ENCODE data around the gene RBPMS2.

RBPMS2 gene

GRCh38 chr15:64738226-64739095 is 36.9 kb downstream of the RBPMS2 start:
- H3K9ac ChIP-seq (ENCODE audit: low read length in 5 of 5) = no peak overlapping the region
- no peaks in the 10 kb centered on the region for H3K9me3 ChIP-seq (ENCODE audit: control insufficient read depth in 5 of 5, low read length in 5 of 5)
- no peaks in the 10 kb centered on the region for H3K27me3 ChIP-seq (ENCODE audit: control insufficient read depth in 5 of 5, insufficient read depth in 4 of 5, low read length in 5 of 5)
- peaks cover 0 to 25% (median 14%) of the 10 kb centered on the region in 5 donors for H3K4me1 ChIP-seq (ENCODE audit: control insufficient read depth in 5 of 5, insufficient read depth in 5 of 5, low read length in 5 of 5)
- H3K27ac ChIP-seq (ENCODE audit: low read depth, low read length) = no peak overlapping the region
- peaks cover 0 to 8% (median 2%) of the 10 kb centered on the region in 5 donors for H3K36me3 ChIP-seq (ENCODE audit: control insufficient read depth in 5 of 5, insufficient read depth in 5 of 5, low read length in 5 of 5)
- H3K4me3 ChIP-seq (ENCODE audit: low read depth in 1 of 5, low read length in 5 of 5) = no peak overlapping the region

DNA sequence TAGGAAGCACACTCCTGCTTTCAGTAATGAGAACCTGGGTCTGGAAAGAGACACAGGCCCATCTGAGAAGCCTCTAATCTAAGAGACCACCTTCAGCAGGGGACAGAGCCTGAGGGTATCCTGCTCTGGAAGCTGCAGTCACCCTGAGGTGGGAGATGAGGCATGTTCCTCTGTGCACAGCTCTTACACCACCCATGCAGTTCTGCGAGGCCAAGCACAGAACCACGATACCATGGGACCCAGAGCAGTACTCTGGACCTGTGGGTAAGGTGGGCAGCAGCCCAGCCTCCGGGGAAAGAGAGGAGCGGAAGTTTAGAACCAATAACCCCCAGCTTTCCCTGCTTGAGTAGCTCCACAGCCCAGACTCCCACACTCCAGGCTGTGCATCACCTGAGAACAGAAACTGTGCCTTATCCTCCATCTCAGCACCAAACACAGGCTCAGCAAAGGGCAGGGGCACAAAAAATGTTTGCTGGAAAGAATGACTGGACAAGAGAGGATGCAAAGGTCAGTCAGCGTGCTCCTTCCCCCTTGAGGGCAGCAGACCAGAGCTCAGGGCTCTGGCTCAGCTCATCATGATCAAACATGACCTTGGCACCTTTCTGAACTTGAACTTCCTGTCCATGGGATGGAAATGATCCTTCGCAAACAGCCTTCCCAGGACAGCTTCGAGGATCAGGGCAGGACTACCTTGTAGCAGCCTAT is 43.1 kb downstream of the RBPMS2 start:
- Histone ChIP-seq H3K9ac (ENCODE audit: low read length in 5 of 5) (no peak overlapping the region), H3K36me3 (ENCODE audit: control insufficient read depth in 5 of 5, insufficient read depth in 5 of 5, low read length in 5 of 5) (no peaks in the 10 kb centered on the region), H3K4me3 (ENCODE audit: low read depth in 1 of 5, low read length in 5 of 5) (no peak overlapping the region), H3K9me3 (ENCODE audit: control insufficient read depth in 5 of 5, low read length in 5 of 5) (no peaks in the 10 kb centered on the region), H3K4me1 (ENCODE audit: control insufficient read depth in 5 of 5, insufficient read depth in 5 of 5, low read length in 5 of 5) (peaks cover 0 to 6% (median 3%) of the 10 kb centered on the region in 5 donors), H3K27me3 (ENCODE audit: control insufficient read depth in 5 of 5, insufficient read depth in 4 of 5, low read length in 5 of 5) (no peaks in the 10 kb centered on the region), H3K27ac (ENCODE audit: low read depth, low read length) (no peak overlapping the region)

DNA sequence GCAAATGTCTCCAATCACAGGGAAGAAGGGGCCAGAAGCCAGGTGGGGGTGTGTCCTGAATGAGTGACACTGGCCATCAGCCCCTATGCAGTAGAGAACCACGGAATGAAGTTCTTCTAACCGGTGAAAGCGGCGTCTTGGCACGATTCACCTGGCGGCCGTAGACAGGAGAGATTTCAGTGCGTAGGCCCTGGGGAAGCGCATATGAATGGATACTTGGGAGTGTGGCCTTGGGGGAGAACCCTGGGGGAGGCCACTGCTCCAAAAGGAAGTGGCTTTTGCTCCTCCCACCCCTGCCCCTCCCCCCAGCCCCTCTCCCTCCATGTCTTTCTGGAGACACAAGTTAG is 43.6 kb downstream of the RBPMS2 start:
- no peaks in the 10 kb centered on the region for H3K27me3 ChIP-seq (ENCODE audit: control insufficient read depth in 5 of 5, insufficient read depth in 4 of 5, low read length in 5 of 5)
- peaks cover 0 to 6% (median 3%) of the 10 kb centered on the region in 5 donors for H3K4me1 ChIP-seq (ENCODE audit: control insufficient read depth in 5 of 5, insufficient read depth in 5 of 5, low read length in 5 of 5)
- H3K9ac ChIP-seq (ENCODE audit: low read length in 5 of 5) = no peak overlapping the region
- H3K27ac ChIP-seq (ENCODE audit: low read depth, low read length) = no peak overlapping the region
- no peak overlapping the region for H3K4me3 ChIP-seq (ENCODE audit: low read depth in 1 of 5, low read length in 5 of 5)
- H3K9me3 ChIP-seq (ENCODE audit: control insufficient read depth in 5 of 5, low read length in 5 of 5) = no peaks in the 10 kb centered on the region
- H3K36me3 ChIP-seq (ENCODE audit: control insufficient read depth in 5 of 5, insufficient read depth in 5 of 5, low read length in 5 of 5) = no peaks in the 10 kb centered on the region

DNA sequence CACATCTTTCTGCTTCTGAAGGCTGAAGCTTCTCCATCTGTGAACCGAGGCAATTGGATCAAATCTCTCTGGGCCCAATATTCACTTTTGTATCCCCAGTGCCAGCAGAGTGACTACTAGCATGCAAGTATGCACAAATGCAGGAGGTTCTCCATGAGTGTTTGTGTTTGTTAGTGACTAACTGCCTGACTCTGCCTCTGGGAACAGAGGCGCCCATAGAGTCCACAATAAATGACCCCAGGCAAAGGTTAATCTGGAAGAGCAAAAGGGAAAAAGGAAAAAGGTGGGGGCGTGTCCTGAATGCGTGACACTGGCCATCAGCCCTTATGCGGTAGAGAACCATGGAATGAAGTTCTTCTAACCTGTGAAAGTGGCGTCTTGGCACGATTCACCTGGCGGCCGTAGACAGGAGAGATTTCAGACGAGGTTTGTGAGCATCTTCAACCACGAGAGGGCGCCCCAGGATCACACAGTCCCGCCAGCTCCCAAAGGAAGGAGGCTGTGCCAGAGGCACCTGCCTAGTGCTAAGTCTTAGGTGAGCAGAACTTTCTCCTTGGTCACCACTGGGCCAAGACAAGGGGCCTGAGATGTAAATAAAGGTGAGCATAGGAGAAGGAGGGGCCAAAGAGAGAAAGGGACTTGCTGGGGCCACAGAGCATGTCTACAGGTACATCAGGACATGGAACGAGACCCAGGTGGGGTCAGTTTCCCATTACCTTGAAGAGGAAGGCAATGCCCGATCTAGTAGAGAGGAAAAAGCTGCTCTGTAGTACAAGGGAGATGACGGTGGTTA is 44.2 kb downstream of the RBPMS2 start:
- H3K9ac ChIP-seq (ENCODE audit: low read length in 5 of 5) = no peak overlapping the region
- no peaks in the 10 kb centered on the region for H3K27me3 ChIP-seq (ENCODE audit: control insufficient read depth in 5 of 5, insufficient read depth in 4 of 5, low read length in 5 of 5)
- no peak overlapping the region for H3K4me3 ChIP-seq (ENCODE audit: low read depth in 1 of 5, low read length in 5 of 5)
- no peaks in the 10 kb centered on the region for H3K36me3 ChIP-seq (ENCODE audit: control insufficient read depth in 5 of 5, insufficient read depth in 5 of 5, low read length in 5 of 5)
- H3K9me3 ChIP-seq (ENCODE audit: control insufficient read depth in 5 of 5, low read length in 5 of 5) = no peaks in the 10 kb centered on the region
- peaks cover 0 to 6% (median 3%) of the 10 kb centered on the region in 5 donors for H3K4me1 ChIP-seq (ENCODE audit: control insufficient read depth in 5 of 5, insufficient read depth in 5 of 5, low read length in 5 of 5)
- H3K27ac ChIP-seq (ENCODE audit: low read depth, low read length) = no peak overlapping the region

DNA sequence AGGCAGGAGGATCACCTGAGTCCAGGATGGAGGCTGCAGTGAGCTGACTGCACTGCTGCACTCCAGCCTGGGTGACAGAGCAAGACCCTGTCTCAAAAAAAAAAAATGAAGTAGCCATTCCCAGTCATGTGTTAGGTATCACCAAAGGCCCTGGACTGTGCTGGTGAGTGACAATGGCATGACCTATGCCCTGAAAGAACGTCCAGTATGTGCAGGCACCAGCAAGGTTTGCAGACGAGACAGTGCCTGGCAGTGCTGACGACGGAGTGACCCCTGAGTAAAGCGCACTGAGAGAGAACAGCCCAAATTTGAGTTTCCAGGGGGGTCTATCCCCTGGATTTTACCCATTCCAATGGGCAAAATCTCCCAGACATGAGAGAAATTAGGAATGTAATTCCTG is 45.2 kb downstream of the RBPMS2 start:
- no peak overlapping the region for H3K4me3 ChIP-seq (ENCODE audit: low read depth in 1 of 5, low read length in 5 of 5)

DNA sequence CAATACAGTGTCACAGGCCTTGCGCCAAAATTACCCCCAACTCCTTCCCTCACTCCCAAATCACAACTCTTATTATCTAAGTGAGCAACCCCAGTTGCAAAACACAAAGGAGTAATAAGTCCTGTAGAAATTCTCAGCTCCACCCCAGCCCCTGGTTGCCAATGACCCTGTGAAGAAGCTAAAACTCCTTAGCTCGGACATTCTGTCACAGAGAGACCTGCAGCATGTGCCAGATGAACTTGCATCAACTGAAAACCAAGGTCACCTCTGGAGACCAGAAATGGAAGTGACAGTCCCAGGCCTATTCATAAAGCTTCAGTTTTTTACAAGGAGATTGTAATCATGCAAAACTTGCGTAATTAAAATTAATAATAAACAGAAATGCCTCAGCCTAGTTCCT is 55.2 kb downstream of the RBPMS2 start:
- Histone ChIP-seq H3K36me3 (ENCODE audit: control insufficient read depth in 5 of 5, insufficient read depth in 5 of 5, low read length in 5 of 5) (peaks cover 0 to 7% (median 0%) of the 10 kb centered on the region in 5 donors), H3K27ac (ENCODE audit: low read depth, low read length) (no peak overlapping the region), H3K9me3 (ENCODE audit: control insufficient read depth in 5 of 5, low read length in 5 of 5) (no peaks in the 10 kb centered on the region), H3K4me1 (ENCODE audit: control insufficient read depth in 5 of 5, insufficient read depth in 5 of 5, low read length in 5 of 5) (peaks cover 0 to 28% (median 18%) of the 10 kb centered on the region in 5 donors), H3K4me3 (ENCODE audit: low read depth in 1 of 5, low read length in 5 of 5) (no peak overlapping the region), H3K9ac (ENCODE audit: low read length in 5 of 5) (no peak overlapping the region), H3K27me3 (ENCODE audit: control insufficient read depth in 5 of 5, insufficient read depth in 4 of 5, low read length in 5 of 5) (peaks cover 0 to 4% (median 0%) of the 10 kb centered on the region in 5 donors)

More for the DNA sequence above, 45.2 kb downstream of the RBPMS2 start:
- Histone ChIP-seq H3K4me1 (ENCODE audit: control insufficient read depth in 5 of 5, insufficient read depth in 5 of 5, low read length in 5 of 5) (peaks cover 0 to 3% (median 3%) of the 10 kb centered on the region in 5 donors), H3K36me3 (ENCODE audit: control insufficient read depth in 5 of 5, insufficient read depth in 5 of 5, low read length in 5 of 5) (no peaks in the 10 kb centered on the region), H3K9me3 (ENCODE audit: control insufficient read depth in 5 of 5, low read length in 5 of 5) (no peaks in the 10 kb centered on the region), H3K27ac (ENCODE audit: low read depth, low read length) (no peak overlapping the region), H3K27me3 (ENCODE audit: control insufficient read depth in 5 of 5, insufficient read depth in 4 of 5, low read length in 5 of 5) (no peaks in the 10 kb centered on the region), H3K9ac (ENCODE audit: low read length in 5 of 5) (no peak overlapping the region)

- peak overlapping the region in 4 of 5 donors; percentile 15 to 52 (median 43) for H3K4me3 ChIP-seq (ENCODE audit: low read depth in 1 of 5, low read length in 5 of 5)
Observed at GRCh38 chr15:64717735-64718495, 57.5 kb downstream of the RBPMS2 start.

GRCh38 chr15:64717130-64717529 is 58.3 kb downstream of the RBPMS2 start:
- Histone ChIP-seq H3K9me3 (ENCODE audit: control insufficient read depth in 5 of 5, low read length in 5 of 5) (no peaks in the 10 kb centered on the region), H3K27ac (ENCODE audit: low read depth, low read length) (peak overlapping the region; percentile 82), H3K4me1 (ENCODE audit: control insufficient read depth in 5 of 5, insufficient read depth in 5 of 5, low read length in 5 of 5) (peaks cover 0 to 28% (median 18%) of the 10 kb centered on the region in 5 donors), H3K4me3 (ENCODE audit: low read depth in 1 of 5, low read length in 5 of 5) (no peak overlapping the region), H3K27me3 (ENCODE audit: control insufficient read depth in 5 of 5, insufficient read depth in 4 of 5, low read length in 5 of 5) (peaks cover 0 to 4% (median 0%) of the 10 kb centered on the region in 5 donors), H3K36me3 (ENCODE audit: control insufficient read depth in 5 of 5, insufficient read depth in 5 of 5, low read length in 5 of 5) (peaks cover 0 to 7% (median 0%) of the 10 kb centered on the region in 5 donors), H3K9ac (ENCODE audit: low read length in 5 of 5) (peak overlapping the region in 1 of 5 donors; percentile 10)

More at GRCh38 chr15:64717735-64718495, 57.5 kb downstream of the RBPMS2 start:
- Histone ChIP-seq H3K4me1 (ENCODE audit: control insufficient read depth in 5 of 5, insufficient read depth in 5 of 5, low read length in 5 of 5) (peaks cover 0 to 28% (median 18%) of the 10 kb centered on the region in 5 donors), H3K9ac (ENCODE audit: low read length in 5 of 5) (peak overlapping the region in 3 of 5 donors; percentile 10 to 61 (median 59)), H3K9me3 (ENCODE audit: control insufficient read depth in 5 of 5, low read length in 5 of 5) (no peaks in the 10 kb centered on the region), H3K27me3 (ENCODE audit: control insufficient read depth in 5 of 5, insufficient read depth in 4 of 5, low read length in 5 of 5) (peaks cover 0 to 4% (median 0%) of the 10 kb centered on the region in 5 donors), H3K27ac (ENCODE audit: low read depth, low read length) (peak overlapping the region; percentile 82), H3K36me3 (ENCODE audit: control insufficient read depth in 5 of 5, insufficient read depth in 5 of 5, low read length in 5 of 5) (peaks cover 0 to 7% (median 0%) of the 10 kb centered on the region in 5 donors)

GRCh38 chr15:64716452-64716851 is 58.9 kb downstream of the RBPMS2 start:
- peaks cover 0 to 7% (median 0%) of the 10 kb centered on the region in 5 donors for H3K36me3 ChIP-seq (ENCODE audit: control insufficient read depth in 5 of 5, insufficient read depth in 5 of 5, low read length in 5 of 5)
- H3K27ac ChIP-seq (ENCODE audit: low read depth, low read length) = no peak overlapping the region
- peaks cover 0 to 4% (median 0%) of the 10 kb centered on the region in 5 donors for H3K27me3 ChIP-seq (ENCODE audit: control insufficient read depth in 5 of 5, insufficient read depth in 4 of 5, low read length in 5 of 5)
- H3K4me3 ChIP-seq (ENCODE audit: low read depth in 1 of 5, low read length in 5 of 5) = no peak overlapping the region
- no peak overlapping the region for H3K9ac ChIP-seq (ENCODE audit: low read length in 5 of 5)
- H3K4me1 ChIP-seq (ENCODE audit: control insufficient read depth in 5 of 5, insufficient read depth in 5 of 5, low read length in 5 of 5) = peaks cover 0 to 28% (median 18%) of the 10 kb centered on the region in 5 donors
- no peaks in the 10 kb centered on the region for H3K9me3 ChIP-seq (ENCODE audit: control insufficient read depth in 5 of 5, low read length in 5 of 5)

Data from subcutaneous abdominal adipose tissue (tissue), 5 donors.